Measurements from ENCODE around the gene RSRP1. TPM values are rescaled to one million over a fixed set of nuclear protein-coding genes. Genes with fewer than 3 reads are reported as not detected.
"Not testable (repeated sequence)": the region's sequence is repeated elsewhere in the genome, so short reads cannot be mapped to it uniquely, and the experiment has no call there.

RSRP1 gene
- 83.4 TPM for total RNA-seq (ENCODE audit: unreplicated experiment)
- long read RNA-seq, partial matches to known transcripts, result 1 of 13 reads
- long read RNA-seq, other reads (novel, unspliced or antisense), result 8 of 13 reads

GRCh38 chr1:25247024-25247828 lies at the start of gene RSRP1:
Gene RSRP1, minus strand, starts transcription at chr1:25247454. Its CDS starts 491 bp downstream, at chr1:25246963.
- H3K36me3 Mint-ChIP-seq (ENCODE audit: unreplicated experiment), result no peaks in the 10 kb centered on the region
- DNase-seq, result peak; percentile 100

GRCh38 chr1:25296501-25296900 lies 49.2 kb upstream of the RSRP1 start:
- H3K4me3 Mint-ChIP-seq (ENCODE audit: unreplicated experiment); H3K27ac Mint-ChIP-seq (ENCODE audit: unreplicated experiment); H3K4me1 Mint-ChIP-seq (ENCODE audit: low read depth, unreplicated experiment); H3K27me3 Mint-ChIP-seq (ENCODE audit: unreplicated experiment); H3K36me3 Mint-ChIP-seq (ENCODE audit: unreplicated experiment); H3K9me3 Mint-ChIP-seq (ENCODE audit: unreplicated experiment); DNase-seq: not testable (repeated sequence)

More at GRCh38 chr1:25247024-25247828, at the start of gene RSRP1:
- TF ChIP-seq CTCF (IDR thresholded peaks at IDR 0.05; ENCODE audit: partially characterized antibody, unreplicated experiment), result peak; percentile 51
- Mint-ChIP-seq H3K27me3 (ENCODE audit: unreplicated experiment) (peaks cover 10% of the 10 kb centered on the region), H3K27ac (ENCODE audit: unreplicated experiment) (peak within 1 kb of the TSS; percentile 97), H3K4me3 (ENCODE audit: unreplicated experiment) (peak within 1 kb of the TSS; percentile 98), H3K4me1 (ENCODE audit: low read depth, unreplicated experiment) (peaks cover 10% of the 10 kb centered on the region), H3K9me3 (ENCODE audit: unreplicated experiment) (peaks cover 7% of the 10 kb centered on the region)

- not testable (repeated sequence) for H3K9me3 Mint-ChIP-seq (ENCODE audit: unreplicated experiment); H3K36me3 Mint-ChIP-seq (ENCODE audit: unreplicated experiment); H3K4me3 Mint-ChIP-seq (ENCODE audit: unreplicated experiment); H3K4me1 Mint-ChIP-seq (ENCODE audit: low read depth, unreplicated experiment); H3K27ac Mint-ChIP-seq (ENCODE audit: unreplicated experiment); H3K27me3 Mint-ChIP-seq (ENCODE audit: unreplicated experiment); DNase-seq
These were observed 47.9 kb upstream of the RSRP1 start for GRCh38 chr1:25294889-25295826.

GRCh38 chr1:25293426-25293825 lies 46.2 kb upstream of the RSRP1 start:
- H3K36me3 Mint-ChIP-seq (ENCODE audit: unreplicated experiment); H3K4me1 Mint-ChIP-seq (ENCODE audit: low read depth, unreplicated experiment); H3K4me3 Mint-ChIP-seq (ENCODE audit: unreplicated experiment); H3K27ac Mint-ChIP-seq (ENCODE audit: unreplicated experiment); H3K9me3 Mint-ChIP-seq (ENCODE audit: unreplicated experiment); H3K27me3 Mint-ChIP-seq (ENCODE audit: unreplicated experiment); DNase-seq: not testable (repeated sequence)

GRCh38 chr1:25290043-25290442 lies 42.8 kb upstream of the RSRP1 start:
- H3K27me3 Mint-ChIP-seq (ENCODE audit: unreplicated experiment); H3K4me1 Mint-ChIP-seq (ENCODE audit: low read depth, unreplicated experiment); H3K4me3 Mint-ChIP-seq (ENCODE audit: unreplicated experiment); DNase-seq; H3K9me3 Mint-ChIP-seq (ENCODE audit: unreplicated experiment); H3K27ac Mint-ChIP-seq (ENCODE audit: unreplicated experiment); H3K36me3 Mint-ChIP-seq (ENCODE audit: unreplicated experiment): not testable (repeated sequence)

GRCh38 chr1:25288573-25289101 lies 41.4 kb upstream of the RSRP1 start:
- not testable (repeated sequence) for H3K36me3 Mint-ChIP-seq (ENCODE audit: unreplicated experiment); DNase-seq; H3K4me3 Mint-ChIP-seq (ENCODE audit: unreplicated experiment)

GRCh38 chr1:25287164-25287563 lies 39.9 kb upstream of the RSRP1 start:
- H3K27ac Mint-ChIP-seq (ENCODE audit: unreplicated experiment); H3K27me3 Mint-ChIP-seq (ENCODE audit: unreplicated experiment); H3K4me1 Mint-ChIP-seq (ENCODE audit: low read depth, unreplicated experiment); DNase-seq; H3K36me3 Mint-ChIP-seq (ENCODE audit: unreplicated experiment); H3K9me3 Mint-ChIP-seq (ENCODE audit: unreplicated experiment); H3K4me3 Mint-ChIP-seq (ENCODE audit: unreplicated experiment): not testable (repeated sequence)

More at GRCh38 chr1:25288573-25289101, 41.4 kb upstream of the RSRP1 start:
- not testable (repeated sequence) for H3K4me1 Mint-ChIP-seq (ENCODE audit: low read depth, unreplicated experiment); H3K27me3 Mint-ChIP-seq (ENCODE audit: unreplicated experiment); H3K9me3 Mint-ChIP-seq (ENCODE audit: unreplicated experiment); H3K27ac Mint-ChIP-seq (ENCODE audit: unreplicated experiment)

GRCh38 chr1:25285862-25286261 lies 38.6 kb upstream of the RSRP1 start:
- H3K4me3 Mint-ChIP-seq (ENCODE audit: unreplicated experiment), result not testable (repeated sequence)

GRCh38 chr1:25279693-25280111 lies 32.4 kb upstream of the RSRP1 start:
- H3K9me3 Mint-ChIP-seq (ENCODE audit: unreplicated experiment); H3K27me3 Mint-ChIP-seq (ENCODE audit: unreplicated experiment); H3K36me3 Mint-ChIP-seq (ENCODE audit: unreplicated experiment); H3K4me3 Mint-ChIP-seq (ENCODE audit: unreplicated experiment); H3K4me1 Mint-ChIP-seq (ENCODE audit: low read depth, unreplicated experiment); H3K27ac Mint-ChIP-seq (ENCODE audit: unreplicated experiment); DNase-seq: not testable (repeated sequence)

More at GRCh38 chr1:25285862-25286261, 38.6 kb upstream of the RSRP1 start:
- H3K36me3 Mint-ChIP-seq (ENCODE audit: unreplicated experiment); H3K4me1 Mint-ChIP-seq (ENCODE audit: low read depth, unreplicated experiment); H3K27me3 Mint-ChIP-seq (ENCODE audit: unreplicated experiment); H3K9me3 Mint-ChIP-seq (ENCODE audit: unreplicated experiment); DNase-seq; H3K27ac Mint-ChIP-seq (ENCODE audit: unreplicated experiment): not testable (repeated sequence)

GRCh38 chr1:25278790-25279189 lies 31.5 kb upstream of the RSRP1 start:
- not testable (repeated sequence) for H3K27me3 Mint-ChIP-seq (ENCODE audit: unreplicated experiment); DNase-seq; H3K9me3 Mint-ChIP-seq (ENCODE audit: unreplicated experiment); H3K36me3 Mint-ChIP-seq (ENCODE audit: unreplicated experiment); H3K27ac Mint-ChIP-seq (ENCODE audit: unreplicated experiment); H3K4me1 Mint-ChIP-seq (ENCODE audit: low read depth, unreplicated experiment); H3K4me3 Mint-ChIP-seq (ENCODE audit: unreplicated experiment)
